T-helper 9 cell (primary cell): ENCODE measurements around the gene SULT2A1.
"Not testable (repeated sequence)": the region's sequence is repeated elsewhere in the genome, so short reads cannot be mapped to it uniquely, and the experiment has no call there.

ENCODE experiments used
- DNase-seq: peaks from one replicate; pipeline ENCODE4 v3.0.0-alpha.2; 2020

The SULT2A1 gene

DNA sequence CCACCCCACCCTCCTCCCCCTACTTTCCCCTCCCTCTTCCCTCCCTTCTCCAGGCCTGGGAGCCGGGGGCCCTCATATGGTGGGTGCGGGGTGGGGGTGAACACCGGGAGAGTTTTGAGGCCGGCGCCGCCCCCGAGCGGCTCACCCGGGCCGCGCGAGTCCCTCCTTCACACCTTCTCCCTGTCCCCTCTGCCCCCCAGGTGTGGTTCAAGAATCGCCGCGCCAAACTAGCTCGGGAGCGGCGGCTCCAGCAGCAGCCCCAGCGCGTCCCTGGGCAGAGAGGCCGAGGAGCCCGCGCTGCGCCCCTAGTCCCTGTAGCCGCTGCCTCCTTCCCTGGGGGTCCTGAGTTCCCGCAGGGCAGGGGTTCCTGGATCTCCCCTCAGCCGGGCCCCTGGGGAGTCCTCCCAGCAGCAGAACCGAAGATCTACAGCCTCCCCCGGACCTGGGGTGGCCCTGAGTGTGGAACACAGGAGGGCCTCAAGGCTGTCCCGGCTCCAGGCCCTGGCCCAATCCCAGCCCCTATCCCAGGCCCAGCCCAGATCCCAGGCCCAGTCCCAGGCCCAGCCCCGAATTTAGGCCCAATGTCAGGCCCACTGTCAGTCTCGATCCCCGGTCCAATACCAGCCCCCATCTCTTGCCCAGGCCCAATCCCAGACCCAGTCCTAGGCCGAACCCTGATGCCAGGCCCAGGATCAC lies 25.4 kb downstream of the SULT2A1 start:
- no peak for DNase-seq

DNA sequence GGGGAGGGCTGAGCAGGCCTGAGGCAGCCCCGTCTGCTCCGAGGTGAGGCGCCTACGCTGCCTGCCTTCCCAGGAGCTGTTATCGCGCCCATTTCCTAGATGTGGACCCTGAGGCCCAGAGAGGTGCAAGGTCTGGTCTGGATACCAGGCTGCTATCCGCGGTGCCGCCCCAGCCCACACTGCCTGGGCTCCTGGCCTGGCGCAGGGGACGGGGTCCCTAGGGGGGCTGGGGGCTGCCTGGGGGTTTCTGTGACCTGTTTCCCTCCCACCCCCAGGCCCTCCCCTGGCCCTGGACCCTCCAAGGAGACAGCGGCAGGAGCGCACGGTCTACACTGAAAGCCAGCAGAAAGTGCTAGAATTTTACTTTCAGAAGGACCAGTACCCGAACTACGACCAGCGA lies 26.3 kb downstream of the SULT2A1 start:
- DNase-seq, result not testable (repeated sequence)

DNA sequence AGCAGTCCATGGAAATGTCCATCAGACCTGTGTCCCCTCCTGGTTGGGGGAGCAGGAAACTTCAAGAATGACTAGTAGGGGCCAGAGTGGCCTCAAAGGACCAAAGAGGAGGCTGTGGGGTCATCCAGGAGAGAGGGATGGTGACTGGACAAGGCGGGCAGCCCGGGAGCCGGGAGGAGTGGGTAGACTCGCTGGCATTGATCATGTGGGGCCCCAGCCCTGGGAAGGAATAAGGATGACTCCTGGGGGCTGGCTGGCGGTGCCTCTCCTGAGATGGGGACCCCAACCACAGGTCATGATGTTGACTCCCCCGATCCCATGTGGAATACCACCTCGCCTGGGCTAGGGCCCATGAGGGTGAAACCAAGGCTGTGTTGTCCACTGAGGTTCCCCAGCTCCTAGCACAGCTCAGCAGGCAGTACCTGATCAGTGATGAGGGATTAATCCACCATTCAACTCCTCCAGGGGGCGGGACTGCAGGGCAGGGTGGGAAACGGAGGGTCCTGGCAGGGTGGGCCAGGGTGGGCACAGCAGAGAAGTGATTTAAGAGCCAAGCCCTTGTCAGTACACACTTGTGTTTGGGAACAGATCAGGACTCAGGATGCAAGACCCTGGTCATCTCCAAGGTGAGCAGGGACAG lies 27.3 kb downstream of the SULT2A1 start, which contains the start of gene TPRX2:
TPRX2 (plus strand) TSS at position 590 of the 640 bp plus-strand sequence; CDS start at position 602, 12 bp downstream.
- not testable (repeated sequence) for DNase-seq

DNA sequence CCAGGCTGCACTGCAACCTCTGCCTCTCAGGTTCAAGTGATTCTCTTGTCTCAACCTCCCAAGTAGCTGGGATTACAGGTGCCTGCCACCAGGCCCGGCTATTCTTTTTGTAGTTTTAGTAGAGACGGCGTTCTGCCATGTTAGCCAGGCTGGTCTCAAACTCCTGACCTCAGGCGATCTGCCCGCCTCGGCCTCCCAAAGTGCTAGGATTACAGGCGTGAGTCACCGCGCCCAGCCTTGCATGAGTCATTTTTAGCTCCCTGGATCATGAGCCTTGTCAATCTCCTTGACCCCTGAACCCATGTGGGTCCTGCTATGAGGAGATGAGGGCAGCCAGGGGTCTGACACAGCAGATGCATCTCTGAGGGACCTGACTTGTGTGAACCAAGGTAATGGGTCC lies 27.9 kb downstream of the SULT2A1 start:
- DNase-seq, result not testable (repeated sequence)

DNA sequence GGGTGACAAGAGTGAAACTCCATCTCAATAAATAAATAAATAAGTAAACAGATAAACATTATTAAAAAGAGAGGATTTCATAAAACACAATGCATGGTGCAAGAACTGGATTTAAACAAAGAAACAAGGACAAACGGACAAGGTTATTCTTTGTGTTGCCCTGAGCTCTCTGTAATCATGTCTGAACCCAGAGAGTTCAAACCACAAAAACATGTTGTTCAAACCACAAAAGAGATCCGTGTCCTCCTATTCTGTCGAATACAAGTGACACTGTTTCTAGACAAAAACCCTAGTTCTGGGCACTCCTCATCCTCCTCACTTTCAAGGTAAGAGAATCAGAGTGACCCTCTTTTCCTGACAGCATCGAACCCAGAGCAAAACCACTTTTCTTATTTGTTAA lies 31.7 kb downstream of the SULT2A1 start:
- DNase-seq, result no peak

DNA sequence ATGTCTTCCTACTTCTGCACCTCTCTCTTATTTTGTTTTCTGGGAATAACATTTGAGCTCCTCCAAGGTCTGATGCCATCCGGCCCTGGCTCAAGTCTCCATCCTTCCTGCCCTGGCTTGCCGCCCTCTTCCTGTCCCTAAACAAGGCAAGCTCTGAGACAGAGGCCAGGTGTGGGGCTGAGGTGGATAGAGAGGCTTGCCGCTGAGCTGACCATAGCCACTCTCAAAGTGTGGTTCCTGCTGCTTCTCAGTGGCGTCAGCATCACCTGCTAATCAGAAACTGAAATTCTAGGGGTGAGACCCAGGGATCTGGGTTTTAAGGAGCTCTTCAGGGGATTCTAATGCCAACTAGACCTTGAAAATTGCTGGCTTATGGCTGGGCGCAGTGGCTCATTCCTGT lies 33.1 kb downstream of the SULT2A1 start:
- no peak for DNase-seq

DNA sequence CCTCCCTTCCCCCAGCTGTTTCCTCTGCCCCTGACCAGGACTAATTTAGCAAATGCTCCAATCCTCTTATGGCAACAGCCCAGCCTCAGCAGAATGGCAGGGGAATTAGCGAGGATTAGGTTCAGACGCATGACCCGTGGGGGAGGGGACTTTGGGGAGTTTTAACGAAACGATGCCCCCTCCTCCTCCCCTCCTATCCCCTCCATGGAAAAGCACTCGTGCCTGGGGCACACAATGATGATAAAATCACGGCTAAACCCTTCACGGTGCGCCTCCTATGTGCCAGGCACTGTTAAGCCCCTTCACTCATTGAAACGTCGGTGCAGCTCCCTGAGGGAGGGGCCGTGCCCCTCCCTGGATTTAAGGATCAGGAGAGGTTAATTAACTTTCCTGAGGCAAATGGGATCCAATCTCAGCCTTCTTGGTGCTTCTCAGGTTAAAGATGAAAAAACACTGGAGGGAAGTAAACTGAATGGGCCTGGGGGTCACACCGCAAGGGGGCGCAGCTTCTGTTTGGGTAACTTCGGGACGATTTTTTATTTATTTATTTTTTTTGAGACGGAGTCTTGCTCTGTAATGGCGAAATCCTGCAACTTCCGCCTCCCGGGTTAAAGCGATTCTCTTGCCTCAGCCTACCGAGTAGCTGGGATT lies 37.2 kb downstream of the SULT2A1 start:
- DNase-seq, result peak; percentile 18

DNA sequence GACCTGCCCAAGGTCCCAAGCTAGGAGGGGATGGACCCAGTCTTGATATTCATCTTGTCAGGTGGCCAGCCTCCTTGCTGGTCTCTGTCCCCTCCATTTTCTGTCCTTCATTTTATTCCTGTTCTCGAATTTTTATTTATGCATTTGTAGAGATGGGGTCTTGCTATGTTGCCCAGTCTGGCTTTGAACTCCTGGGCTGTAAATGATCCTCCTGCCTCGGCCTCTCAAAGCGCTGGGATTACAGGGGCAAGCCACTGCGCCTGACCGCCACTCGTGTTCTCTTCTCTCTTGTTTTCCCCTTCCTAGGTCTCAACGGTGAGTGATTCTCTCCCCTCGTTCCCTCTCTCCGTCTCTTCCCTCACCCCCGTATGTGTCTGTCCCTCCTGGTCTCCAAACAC lies 37.7 kb downstream of the SULT2A1 start:
- no peak for DNase-seq

DNA sequence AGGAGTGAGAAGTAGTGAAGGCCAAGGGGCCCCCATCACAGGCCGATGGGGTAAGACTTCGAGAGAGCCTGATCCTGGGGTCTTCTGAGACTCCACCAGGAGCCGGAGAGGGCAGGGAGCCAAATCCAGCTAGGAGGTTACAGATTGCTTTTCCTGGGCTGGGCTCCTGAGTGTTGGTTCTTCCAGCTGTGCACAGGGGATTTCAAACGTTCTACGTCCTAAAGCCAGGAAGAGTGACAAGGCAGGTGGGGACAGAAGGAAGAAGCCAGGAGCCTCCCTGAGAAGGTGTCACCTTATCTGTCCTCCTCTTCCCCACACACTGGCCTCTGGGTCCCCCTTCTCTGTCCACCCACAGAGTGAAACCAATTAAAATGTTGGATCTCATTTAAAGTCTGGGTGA lies 43.2 kb downstream of the SULT2A1 start:
- DNase-seq, result no peak

DNA sequence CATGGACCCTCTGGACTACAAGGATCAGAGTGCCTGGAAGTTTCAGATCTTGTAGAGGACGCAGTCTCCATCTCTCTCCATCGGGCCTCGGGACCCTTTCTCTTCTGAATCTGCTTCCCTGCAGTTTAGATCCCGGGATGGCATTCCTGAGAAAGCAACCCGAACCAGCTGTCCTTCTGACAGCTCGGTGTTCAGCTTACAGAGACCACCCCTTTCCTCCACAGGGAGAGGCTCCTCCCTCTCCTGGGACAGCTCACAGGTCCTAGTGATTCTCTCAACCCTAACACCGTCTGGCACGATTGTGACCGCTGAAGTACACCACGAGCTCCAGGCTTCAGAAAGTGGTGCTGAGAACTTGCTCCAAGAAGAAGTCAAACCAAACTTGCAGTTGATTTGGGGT lies 46.2 kb downstream of the SULT2A1 start:
- no peak for DNase-seq

DNA sequence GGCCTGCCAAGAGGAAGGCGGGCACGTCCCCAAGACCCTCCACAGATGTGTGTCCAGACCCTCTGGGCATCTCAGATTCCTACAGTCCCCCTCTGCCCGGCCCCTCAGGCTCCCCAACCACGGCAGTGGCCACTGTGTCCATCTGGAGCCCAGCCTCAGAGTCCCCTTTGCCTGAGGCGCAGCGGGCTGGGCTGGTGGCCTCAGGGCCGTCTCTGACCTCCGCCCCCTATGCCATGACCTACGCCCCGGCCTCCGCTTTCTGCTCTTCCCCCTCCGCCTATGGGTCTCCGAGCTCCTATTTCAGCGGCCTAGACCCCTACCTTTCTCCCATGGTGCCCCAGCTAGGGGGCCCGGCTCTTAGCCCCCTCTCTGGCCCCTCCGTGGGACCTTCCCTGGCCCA lies 46.7 kb downstream of the SULT2A1 start:
- DNase-seq, result no peak

DNA sequence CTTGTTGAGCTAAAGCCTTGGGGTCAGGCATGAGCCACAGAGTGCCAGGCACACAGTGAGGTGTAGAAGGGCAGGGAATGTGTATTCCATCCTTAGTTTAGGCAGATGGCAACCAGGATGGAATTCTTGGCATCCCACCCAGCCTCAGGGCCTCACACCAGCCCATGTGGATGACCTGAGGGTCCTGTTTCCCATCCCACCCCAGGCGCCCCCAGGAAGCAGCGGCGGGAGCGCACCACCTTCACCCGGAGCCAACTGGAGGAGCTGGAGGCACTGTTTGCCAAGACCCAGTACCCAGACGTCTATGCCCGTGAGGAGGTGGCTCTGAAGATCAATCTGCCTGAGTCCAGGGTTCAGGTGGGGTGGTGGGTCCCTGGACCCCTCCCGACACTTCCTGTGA lies 50.1 kb downstream of the SULT2A1 start:
- DNase-seq, result no peak

DNA sequence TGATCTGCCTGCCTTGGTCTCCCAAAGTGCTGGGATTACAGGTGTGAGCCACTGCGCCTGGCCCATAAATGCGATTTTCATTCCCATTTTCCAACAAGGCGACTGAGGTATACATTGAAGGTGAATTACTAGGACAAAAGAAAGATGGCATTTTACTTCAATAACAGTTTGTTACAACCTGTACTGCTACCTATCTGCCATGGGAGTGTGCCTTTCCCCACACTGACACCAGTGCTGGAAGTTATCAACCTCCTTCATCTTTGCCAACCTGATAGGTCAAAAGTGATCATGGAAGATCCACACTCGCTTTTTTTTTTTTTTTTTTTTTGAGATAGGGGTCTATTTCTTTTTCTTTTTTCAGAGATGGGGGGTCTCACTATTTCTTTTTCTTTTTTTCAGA lies 53.4 kb downstream of the SULT2A1 start:
- no peak for DNase-seq

DNA sequence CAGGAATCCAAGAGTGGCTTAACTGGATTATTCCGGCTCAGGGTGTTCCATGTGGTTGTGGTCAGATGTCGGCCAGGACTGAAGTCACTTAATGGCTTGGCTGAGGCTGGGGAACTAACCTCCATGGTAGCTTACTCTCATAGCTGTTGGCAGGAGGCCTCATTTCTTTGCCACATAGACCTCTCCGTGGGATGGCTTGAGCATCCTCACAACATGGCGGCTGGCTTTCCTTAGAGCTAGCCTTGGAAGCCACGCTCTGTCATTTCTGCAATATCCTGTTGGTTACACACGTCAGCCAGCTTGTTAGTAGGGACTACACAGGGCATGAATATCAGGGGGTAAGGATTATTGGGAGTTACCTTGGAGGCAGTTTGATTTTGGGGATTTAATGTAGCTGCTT lies 59.3 kb downstream of the SULT2A1 start:
- no peak for DNase-seq

DNA sequence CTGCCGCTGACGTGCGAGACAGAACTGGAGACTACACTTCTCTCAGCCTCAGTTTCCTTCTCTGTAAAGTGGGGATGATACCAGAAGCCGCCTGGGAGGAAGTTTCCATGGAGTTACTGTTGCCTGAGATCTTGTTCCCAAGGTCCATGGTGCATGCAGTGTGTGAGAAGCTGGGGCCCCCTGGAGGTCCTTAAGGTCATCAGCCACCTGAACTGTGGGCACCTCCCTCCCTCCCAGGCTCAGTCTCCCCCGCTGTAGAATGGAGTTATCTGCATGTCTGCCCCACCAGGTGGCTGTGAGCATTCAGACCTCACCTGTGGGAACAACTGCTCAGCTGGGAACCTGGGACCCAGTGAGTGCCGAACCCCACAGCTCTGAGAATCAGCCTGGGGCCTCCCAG lies 61.7 kb downstream of the SULT2A1 start:
- no peak for DNase-seq

DNA sequence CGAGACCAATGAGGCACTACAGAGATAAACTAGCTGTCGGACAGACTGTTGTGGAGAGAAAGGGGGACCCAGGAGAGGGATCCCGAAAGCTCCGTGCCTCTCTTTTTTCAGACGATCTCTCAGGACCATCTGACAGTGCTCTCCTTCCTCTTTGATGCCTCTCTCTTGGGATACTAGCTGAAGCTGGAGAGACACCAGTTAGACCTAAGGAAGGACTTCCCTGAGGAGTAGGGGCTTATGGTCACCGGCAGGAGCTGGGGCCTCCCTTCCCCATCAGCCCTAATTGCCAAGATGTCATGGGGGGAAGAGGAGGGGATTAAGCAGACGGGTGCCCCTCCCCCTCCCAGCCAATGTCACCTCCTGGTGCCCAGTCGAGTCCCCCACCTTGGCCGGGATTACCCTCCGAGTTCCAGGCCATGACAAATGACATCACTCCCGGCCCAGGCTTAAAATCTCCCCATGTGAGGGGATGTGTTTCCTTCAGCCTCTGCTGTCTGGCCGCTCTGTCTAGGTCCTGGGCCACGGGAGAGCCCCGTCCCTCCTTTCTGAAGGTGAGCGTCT lies 64.6 kb downstream of the SULT2A1 start, which contains the start of gene CRX:
CRX (plus strand) TSS at position 478 of the 561 bp plus-strand sequence. CDS start 12,507 bp downstream, outside the sequence.
- DNase-seq, result no peak
